ENCODE measurements around the gene MYADML2.

Gene MYADML2

DNA sequence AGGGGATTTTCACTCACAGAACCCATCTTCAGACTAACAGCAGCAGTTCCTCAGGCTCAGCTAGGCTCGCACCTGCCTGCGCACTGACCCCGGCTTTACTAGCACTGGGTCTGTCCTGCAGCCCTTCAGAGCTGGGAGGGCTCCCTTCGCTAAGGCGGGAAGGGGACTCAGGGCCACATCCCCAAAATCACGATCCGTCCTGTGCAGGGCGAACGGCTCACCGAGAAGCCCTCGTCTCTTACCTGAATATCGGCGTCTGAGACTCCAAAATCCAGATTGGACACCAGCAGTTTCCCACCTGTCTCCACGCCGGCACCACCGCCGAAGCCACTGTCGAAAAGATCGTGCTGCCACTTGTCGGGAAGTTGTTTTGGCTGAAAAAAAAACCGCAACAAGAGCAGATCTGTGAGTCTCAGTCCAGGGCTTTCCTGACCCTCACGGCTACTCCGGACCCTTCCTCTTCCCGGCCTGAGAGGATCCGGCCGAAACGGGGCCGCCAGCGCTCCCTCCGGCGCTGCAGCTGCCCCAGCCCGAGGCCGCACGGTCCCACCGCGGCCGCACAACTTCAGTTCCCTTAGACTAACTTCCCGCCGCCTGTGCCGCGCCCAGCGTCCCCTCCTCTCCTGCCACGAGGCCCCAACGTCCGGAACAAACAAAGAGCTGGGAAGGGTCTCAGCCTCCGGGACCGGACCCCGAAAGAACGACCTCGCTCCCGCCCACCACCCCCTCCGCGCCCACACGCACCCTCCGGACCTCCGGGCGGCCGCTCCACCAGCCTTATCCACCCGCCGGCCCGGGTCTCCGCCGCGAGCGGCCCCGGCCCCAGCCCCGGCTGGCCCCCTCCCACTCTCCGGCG is 56.4 kb downstream of the MYADML2 start:
- Histone ChIP-seq H3K36me3 (ENCODE audit: control insufficient read depth in 1 of 2, insufficient read depth in 2 of 2, low read length in 2 of 2) (peaks cover 36 to 51% of the 10 kb centered on the region in 2 donors), H3K4me3 (ENCODE audit: low read depth in 1 of 2, low read length in 2 of 2) (peak overlapping the region; percentile 88 to 93), H3K9me3 (ENCODE audit: control insufficient read depth in 1 of 2, low read length in 2 of 2) (no peaks in the 10 kb centered on the region), H3K27me3 (ENCODE audit: control insufficient read depth in 1 of 2, insufficient read depth in 2 of 2, low read length in 2 of 2) (no peaks in the 10 kb centered on the region), H3K9ac (ENCODE audit: low read depth in 1 of 2, low read length in 2 of 2) (peak overlapping the region; percentile 81 to 86), H3K27ac (ENCODE audit: low read depth, low read length) (peak overlapping the region; percentile 42), H3K4me1 (ENCODE audit: control insufficient read depth in 1 of 2, insufficient read depth in 2 of 2, low read length in 2 of 2) (peaks cover 10 to 13% of the 10 kb centered on the region in 2 donors)

Data from duodenal mucosa (tissue), 2 donors.